ENCODE data around the gene LAMC3.

LAMC3 gene

GRCh38 chr9:131048820-131049219 is 39.8 kb downstream of the LAMC3 start:
- DNase-seq: no peak

DNA sequence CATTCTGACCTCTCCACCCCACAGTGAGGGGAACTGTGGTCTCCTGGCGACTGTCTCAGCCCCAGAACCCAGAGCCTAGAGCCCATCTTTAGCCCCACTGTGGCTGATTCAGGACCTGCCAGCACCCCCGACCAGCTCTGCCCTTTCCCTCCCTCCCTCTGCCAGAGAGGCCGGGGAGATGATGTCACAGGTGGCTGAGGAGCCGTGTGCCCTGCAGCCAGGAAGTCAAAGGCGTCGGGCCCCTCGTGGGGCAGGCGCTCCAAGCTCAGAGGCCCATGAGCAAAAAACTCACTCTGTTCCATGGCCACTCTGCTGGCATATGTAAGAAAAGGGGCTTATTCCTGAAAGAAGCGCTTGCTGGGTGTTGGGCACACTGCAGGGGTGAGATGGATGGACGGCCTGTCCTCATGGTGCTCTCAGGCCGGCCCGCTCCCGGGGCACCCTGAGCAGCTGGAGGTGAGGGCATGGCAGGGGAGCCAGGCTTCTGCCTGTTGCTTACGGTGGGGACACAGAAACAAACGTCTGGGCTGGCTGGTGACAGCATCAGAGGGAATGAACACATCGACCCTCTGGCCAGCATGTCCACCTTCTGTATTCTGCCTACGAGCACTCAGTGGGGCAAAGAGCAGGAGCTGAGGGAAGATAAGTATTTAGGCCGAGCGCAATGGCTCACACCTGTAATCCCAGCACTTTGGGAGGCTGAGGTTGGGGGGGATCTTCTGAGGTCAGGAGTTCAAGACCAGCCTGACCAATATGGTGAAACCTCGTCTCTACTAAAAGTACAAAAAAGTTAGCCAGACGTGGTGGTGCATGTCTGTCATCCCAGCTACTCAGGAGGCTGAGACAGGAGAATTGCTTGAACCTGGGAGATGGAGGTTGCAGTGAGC is 41.1 kb downstream of the LAMC3 start:
- DNase-seq: no peak

GRCh38 chr9:131050831-131051230 is 41.9 kb downstream of the LAMC3 start:
- DNase-seq: no peak

- DNase-seq: no peak
Observed at GRCh38 chr9:131051592-131052517, 42.9 kb downstream of the LAMC3 start.

DNA sequence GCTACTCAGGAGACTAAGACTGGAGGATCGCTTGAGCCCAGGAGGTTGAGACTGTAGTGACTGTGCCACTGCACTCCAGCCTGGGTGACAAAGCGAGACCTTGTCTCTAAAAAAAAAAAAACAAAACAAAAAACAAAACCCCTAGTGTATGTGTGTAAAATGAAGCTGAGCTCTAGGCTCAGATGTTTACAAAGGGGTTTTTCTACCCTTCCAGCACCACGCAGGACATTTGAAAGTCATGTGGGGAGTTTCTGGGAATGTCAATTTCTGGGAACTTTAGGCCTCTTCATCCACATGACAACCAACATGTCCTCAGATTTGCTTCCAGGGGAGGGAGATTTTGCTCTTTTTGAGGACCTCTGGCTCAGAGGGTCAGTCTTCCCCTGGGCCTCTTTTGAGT is 44.9 kb downstream of the LAMC3 start:
- DNase-seq: no peak

- no peak for DNase-seq
Observed at GRCh38 chr9:131056781-131057506, 48.0 kb downstream of the LAMC3 start.

GRCh38 chr9:131060900-131061630 is 52.1 kb downstream of the LAMC3 start:
- DNase-seq: no peak

GRCh38 chr9:131062969-131063368 is 54.0 kb downstream of the LAMC3 start:
- no peak for DNase-seq

DNA sequence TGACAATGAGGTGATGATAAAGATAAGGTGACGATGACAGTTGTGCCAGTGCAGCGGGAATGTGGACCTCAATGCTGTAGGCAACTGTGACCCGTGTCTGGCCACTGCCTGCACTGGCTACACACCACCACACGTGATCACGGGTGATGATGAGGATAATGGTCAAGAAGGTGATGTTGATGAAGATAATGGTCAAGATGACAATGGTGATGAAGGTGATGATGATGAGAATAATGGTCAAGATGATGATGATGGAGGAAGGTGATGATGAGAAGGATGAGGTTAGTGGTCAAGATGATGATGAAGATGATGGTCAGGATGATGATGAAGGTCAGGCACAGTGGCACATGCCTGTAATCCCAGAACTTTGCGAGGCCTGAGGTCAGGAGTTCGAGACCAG is 56.6 kb downstream of the LAMC3 start:
- no peak for DNase-seq

- DNase-seq: no peak
Observed at GRCh38 chr9:131067625-131068024, 58.7 kb downstream of the LAMC3 start.

- DNase-seq: no peak
Observed at GRCh38 chr9:131068076-131068816, 59.3 kb downstream of the LAMC3 start.

DNA sequence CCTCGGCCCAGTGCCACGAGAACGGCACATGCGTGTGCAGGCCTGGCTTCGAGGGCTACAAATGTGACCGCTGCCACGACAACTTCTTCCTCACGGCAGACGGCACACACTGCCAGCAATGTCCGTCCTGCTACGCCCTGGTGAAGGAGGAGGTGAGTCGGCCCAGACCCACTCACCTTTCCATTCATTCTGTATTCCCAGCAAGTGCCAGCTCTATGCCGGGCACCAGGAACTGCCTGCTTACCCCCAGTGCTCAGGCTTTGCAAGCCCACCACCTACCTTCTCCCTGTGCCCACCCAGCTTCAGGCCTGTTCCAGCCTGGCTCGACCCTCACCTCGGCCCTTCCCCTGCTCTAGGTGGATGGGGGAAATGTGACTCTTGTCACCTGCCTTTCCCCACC is 60.7 kb downstream of the LAMC3 start:
- DNase-seq: no peak

- DNase-seq: no peak
Observed at GRCh38 chr9:131072107-131072870, 63.3 kb downstream of the LAMC3 start.

DNA sequence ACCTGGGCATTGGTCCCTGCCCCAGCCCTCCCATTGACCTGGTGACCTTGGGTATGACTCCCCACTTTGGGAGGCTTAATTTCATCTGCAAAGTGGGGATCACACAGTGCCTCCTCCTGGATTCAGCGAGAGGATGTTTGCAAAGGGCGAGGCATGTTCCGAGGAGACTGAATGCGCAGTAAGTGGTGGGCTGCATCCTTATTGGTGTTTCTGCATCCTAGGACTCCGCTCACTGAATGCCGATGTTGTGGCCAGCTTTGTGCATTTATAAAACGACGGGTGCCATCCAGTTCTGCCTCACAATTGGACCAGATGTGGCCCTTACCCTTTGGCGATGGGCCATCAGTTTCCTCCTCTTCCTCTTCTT is 63.9 kb downstream of the LAMC3 start:
- no peak for DNase-seq

DNA sequence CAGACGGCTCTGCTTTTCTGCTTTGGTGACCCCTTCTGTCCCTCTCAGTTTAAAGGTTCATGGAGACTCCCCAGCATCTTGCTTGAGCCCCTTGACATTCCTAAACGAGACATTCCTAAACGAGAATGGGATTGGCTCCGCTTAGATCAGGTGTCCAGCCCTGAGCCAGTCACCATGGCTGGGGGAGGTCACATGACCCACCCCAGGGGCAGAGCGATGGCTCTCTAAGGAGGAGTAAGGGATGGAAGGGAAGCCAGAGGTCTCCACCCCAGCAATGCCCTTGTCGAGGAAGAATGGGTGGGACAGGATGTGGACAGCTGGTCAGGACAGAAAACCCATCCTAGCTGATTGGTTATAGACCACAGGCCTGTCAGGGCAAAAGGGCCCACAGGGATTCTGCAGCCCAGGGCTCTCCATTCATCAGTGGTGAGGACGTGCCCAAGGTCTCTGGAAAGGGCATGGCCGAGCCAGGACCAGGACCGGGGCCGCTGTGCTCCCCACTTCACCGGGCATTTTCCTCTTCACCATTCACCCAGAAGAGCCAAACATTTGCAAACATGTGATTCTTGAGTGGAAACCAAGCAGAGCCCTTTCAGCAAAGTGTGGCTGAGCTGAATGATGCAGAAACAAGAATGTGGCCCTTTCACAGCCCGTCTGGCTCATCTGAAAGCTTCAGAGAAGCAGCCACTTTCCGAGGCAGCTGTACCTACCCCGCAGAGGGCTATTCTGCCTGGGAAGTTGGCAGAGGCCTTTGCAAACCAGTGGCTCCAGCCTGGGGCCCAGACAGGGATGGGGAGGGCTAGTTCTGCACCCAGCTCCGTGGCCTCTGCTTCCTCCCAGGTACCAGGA is 67.6 kb downstream of the LAMC3 start:
- no peak for DNase-seq

DNA sequence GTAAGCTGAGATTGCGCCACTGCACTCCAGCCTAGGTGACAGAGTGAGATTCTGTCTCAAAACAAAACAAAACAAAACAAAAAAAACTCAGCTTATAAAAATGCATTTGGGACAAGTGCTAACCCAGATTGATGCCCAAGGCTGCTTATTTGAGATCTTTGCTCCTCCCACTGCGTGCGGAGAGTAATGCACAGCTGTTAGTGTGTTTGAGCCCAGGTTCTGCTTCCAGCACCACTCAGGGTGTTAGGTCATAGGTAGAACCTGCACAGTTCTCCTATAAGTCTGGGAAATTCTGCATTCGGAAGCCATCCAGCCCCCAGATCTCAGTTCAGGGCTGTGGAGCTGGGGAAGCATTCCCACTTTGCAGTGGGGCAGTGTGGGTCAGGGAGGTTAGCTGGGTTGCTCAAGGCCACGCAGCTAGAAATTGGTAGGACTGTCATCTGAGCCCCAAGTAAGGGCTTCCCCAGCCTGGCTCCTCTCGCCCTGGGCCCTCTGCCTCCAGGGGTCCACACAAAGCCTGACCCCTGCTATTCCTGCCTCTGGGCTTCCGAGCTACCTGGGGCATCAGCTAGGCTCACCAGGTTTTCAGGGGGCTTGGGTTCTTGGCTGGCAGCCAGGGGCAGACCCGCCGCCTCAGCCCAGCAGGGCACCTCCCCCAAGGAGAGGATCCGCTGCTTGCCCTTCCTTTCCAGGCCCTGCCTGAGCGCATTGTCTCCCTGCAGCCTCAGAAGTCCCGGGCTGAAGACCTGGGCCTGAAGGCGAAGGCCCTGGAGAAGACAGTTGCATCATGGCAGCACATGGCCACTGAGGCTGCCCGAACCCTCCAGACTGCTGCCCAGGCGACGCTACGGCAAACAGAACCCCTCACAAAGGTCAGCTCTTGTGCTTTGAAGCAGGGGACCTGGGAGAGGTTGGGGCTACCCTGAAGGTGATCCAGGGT is 69.7 kb downstream of the LAMC3 start:
- no peak for DNase-seq

GRCh38 chr9:131080589-131080988 is 71.6 kb downstream of the LAMC3 start:
- no peak for DNase-seq

GRCh38 chr9:131081868-131082267 is 72.9 kb downstream of the LAMC3 start:
- no peak for DNase-seq
